A673 (cell line): ENCODE results near the gene RLF. TPM values are rescaled to one million over a fixed set of nuclear protein-coding genes. Genes with fewer than 3 reads are reported as not detected.

Source experiments
- BruUV-seq: library from RNA; stranded (reverse); fragments of 400-500 nt; replicated peaks from 2 replicates; lab custom pipeline; 2021; lab: Mats Ljungman, UMichigan
- CTCF ChIA-PET: fragments of 300-600 bp; sonication (Branson Sonifier 250); formaldehyde crosslinking; loops from one replicate; lab custom pipeline; 2022; ENCODE audit warnings: antibody characterized with exemption; lab: Charles Lee
- POLR2A ChIA-PET: fragments of 300-600 bp; sonication (Branson Sonifier 250); formaldehyde crosslinking; loops from one replicate; lab custom pipeline; 2022; ENCODE audit warnings: antibody characterized with exemption; ENCODE audit not compliant: low non-redundant PET; lab: Charles Lee
- DNase-seq: peaks from one replicate; pipeline ENCODE4 v3.0.0-alpha.2; 2015; ENCODE audit warnings: low spot score
- H3K27ac ChIP-seq: fragments of 200-600 bp; sonication (generic); 2 replicates; pipeline ENCODE4 v1.5.1; 2016; ENCODE audit warnings: mixed run types, low read depth, mild to moderate bottlenecking, mixed read lengths, antibody characterized with exemption, low read length; ENCODE audit not compliant: poor library complexity, severe bottlenecking
- H3K27me3 ChIP-seq: fragments of 200-600 bp; sonication (generic); replicated peaks from 2 replicates; pipeline ENCODE4 v1.6.1; 2017; ENCODE audit warnings: mixed run types, low read depth, mild to moderate bottlenecking, mixed read lengths, antibody characterized with exemption, low read length; ENCODE audit not compliant: insufficient read depth, poor library complexity
- H3K36me3 ChIP-seq: fragments of 200-600 bp; sonication (generic); 2 replicates; pipeline ENCODE4 v1.6.1; 2016; ENCODE audit warnings: mixed run types, mild to moderate bottlenecking, mixed read lengths, antibody characterized with exemption, low read length; ENCODE audit not compliant: insufficient read depth, poor library complexity, severe bottlenecking
- H3K4me1 ChIP-seq: fragments of 200-600 bp; sonication (generic); 2 replicates; pipeline ENCODE4 v1.6.1; 2017; ENCODE audit warnings: mixed run types, mild to moderate bottlenecking, mixed read lengths, antibody characterized with exemption, low read length; ENCODE audit not compliant: insufficient read depth, poor library complexity, severe bottlenecking
- H3K4me3 ChIP-seq: fragments of 200-600 bp; sonication (generic); 2 replicates; pipeline ENCODE4 v1.5.1; 2016; ENCODE audit warnings: low read depth, mixed run types, mild to moderate bottlenecking, mixed read lengths, low read length; ENCODE audit not compliant: poor library complexity, severe bottlenecking
- H3K9me3 ChIP-seq: fragments of 200-600 bp; sonication (generic); 2 replicates; pipeline ENCODE4 v1.6.1; 2016; ENCODE audit warnings: mixed run types, low read depth, mild to moderate bottlenecking, mixed read lengths, antibody characterized with exemption, low read length; ENCODE audit not compliant: poor library complexity, severe bottlenecking
- CTCF ChIP-seq: fragments of 300-800, 200-600 bp; sonication (generic); conservative IDR thresholded peaks from 2 replicates; pipeline ENCODE4 v1.5.1; 2017; ENCODE audit warnings: low read depth, mild to moderate bottlenecking, antibody characterized with exemption, low read length, moderate library complexity, mixed read lengths
- EZH2 ChIP-seq: fragments of 200-600 bp; sonication (generic); IDR thresholded peaks from 2 replicates; pipeline ENCODE4 v1.6.1; 2017; ENCODE audit warnings: borderline replicate concordance, low read depth, mild to moderate bottlenecking, mixed read lengths, antibody characterized with exemption, low read length; ENCODE audit not compliant: poor library complexity, severe bottlenecking
- intact Hi-C: fragments of 100-400 bp; cut with micrococcal nuclease; formaldehyde crosslinking; loops from one replicate; pipeline ENCODE4 v1.10.0; 2022; ENCODE audit not compliant: unreplicated experiment
- total RNA-seq: library from RNA; stranded (reverse); gene quantifications from 2 replicates; pipeline ENCODE4 v1.2.3, GENCODE V29; 2021

Gene RLF
- total RNA-seq, 1 experiment from 2014 or later = 18.1 TPM

GRCh38 chr1:40241362-40241761 lies 80.2 kb downstream of the RLF start:
- BruUV-seq = no TSS peak
- Histone ChIP-seq H3K4me3 (no peak overlapping the region), H3K4me1 (no peaks in the 10 kb centered on the region), H3K27ac (no peak overlapping the region), H3K36me3 (peaks cover 25% of the 10 kb centered on the region), H3K9me3 (no peaks in the 10 kb centered on the region), H3K27me3 (no peaks in the 10 kb centered on the region)
- no peak for TF ChIP-seq EZH2
- no peak for TF ChIP-seq CTCF
- DNase-seq = no peak
- ChIA-PET CTCF (interaction anchor here (0.6 kb wide), 1 partner anchor 55 kb away, joined by 3 read pairs; no protein-coding TSS in a partner anchor), POLR2A (interaction anchor here (0.7 kb wide), 1 partner anchor 1109 kb away, joined by 5 read pairs; no protein-coding TSS in a partner anchor)
- intact Hi-C loops = no loop called here

- no peak for TF ChIP-seq CTCF
- TF ChIP-seq EZH2 = no peak
- intact Hi-C loops = no loop called here
- H3K27me3 ChIP-seq = no peaks in the 10 kb centered on the region
- H3K4me1 ChIP-seq = no peaks in the 10 kb centered on the region
- POLR2A ChIA-PET = no interaction called here
- CTCF ChIA-PET = no interaction called here
- no TSS peak for BruUV-seq
- no peaks in the 10 kb centered on the region for H3K9me3 ChIP-seq
- H3K4me3 ChIP-seq = no peak overlapping the region
- peaks cover 5% of the 10 kb centered on the region for H3K36me3 ChIP-seq
- no peak overlapping the region for H3K27ac ChIP-seq
- DNase-seq = no peak
Measured at GRCh38 chr1:40243351-40243750, 82.2 kb downstream of the RLF start.

GRCh38 chr1:40244138-40244744 lies 83.1 kb downstream of the RLF start:
- ChIA-PET POLR2A (no interaction called here), CTCF (no interaction called here)
- Histone ChIP-seq H3K4me1 (no peaks in the 10 kb centered on the region), H3K9me3 (no peaks in the 10 kb centered on the region), H3K36me3 (no peaks in the 10 kb centered on the region), H3K27me3 (no peaks in the 10 kb centered on the region), H3K27ac (no peak overlapping the region), H3K4me3 (no peak overlapping the region)
- TF ChIP-seq EZH2 = no peak
- intact Hi-C loops = no loop called here
- no TSS peak for BruUV-seq
- DNase-seq = no peak

- intact Hi-C loops = no loop called here
- CTCF ChIA-PET = no interaction called here
- no peaks in the 10 kb centered on the region for H3K9me3 ChIP-seq
- H3K36me3 ChIP-seq = no peaks in the 10 kb centered on the region
- POLR2A ChIA-PET = no interaction called here
- no peaks in the 10 kb centered on the region for H3K27me3 ChIP-seq
- H3K4me3 ChIP-seq = no peak overlapping the region
- no peak for DNase-seq
- no peak overlapping the region for H3K27ac ChIP-seq
- no peaks in the 10 kb centered on the region for H3K4me1 ChIP-seq
- BruUV-seq = no TSS peak
- TF ChIP-seq CTCF = no peak
- no peak for TF ChIP-seq EZH2
Measured at GRCh38 chr1:40245686-40246085, 84.5 kb downstream of the RLF start.
